ENCODE measurements around the gene CUEDC1.
"Not testable (repeated sequence)": the region's sequence is repeated elsewhere in the genome, so short reads cannot be mapped to it uniquely, and the experiment has no call there.

The CUEDC1 gene

GRCh38 chr17:57938061-57938502, 17.1 kb downstream of the CUEDC1 start:
- no peak for DNase-seq

GRCh38 chr17:57937492-57937891, 17.7 kb downstream of the CUEDC1 start:
- DNase-seq: no peak

GRCh38 chr17:57935833-57936807, 19.1 kb downstream of the CUEDC1 start:
- DNase-seq: no peak

- no peak for DNase-seq
Measured at GRCh38 chr17:57931488-57932137, 23.6 kb downstream of the CUEDC1 start.

GRCh38 chr17:57930239-57930638, 25.0 kb downstream of the CUEDC1 start:
- no peak for DNase-seq

GRCh38 chr17:57929386-57929785, 25.8 kb downstream of the CUEDC1 start:
- DNase-seq: no peak

- no peak for DNase-seq
Measured at GRCh38 chr17:57928928-57929327, 26.3 kb downstream of the CUEDC1 start.

- DNase-seq: no peak
Measured at GRCh38 chr17:57927048-57927723, 28.0 kb downstream of the CUEDC1 start.

- no peak for DNase-seq
Measured at GRCh38 chr17:57926723-57927047, 28.5 kb downstream of the CUEDC1 start.

GRCh38 chr17:57925361-57925990, 29.7 kb downstream of the CUEDC1 start:
- no peak for DNase-seq

- DNase-seq: no peak
Measured at GRCh38 chr17:57924677-57925076, 30.5 kb downstream of the CUEDC1 start.

- no peak for DNase-seq
Measured at GRCh38 chr17:57923182-57923872, 31.9 kb downstream of the CUEDC1 start.

- not testable (repeated sequence) for DNase-seq
Measured at GRCh38 chr17:57922745-57923144, 32.5 kb downstream of the CUEDC1 start.

- no peak for DNase-seq
Measured at GRCh38 chr17:57920916-57921703, 34.1 kb downstream of the CUEDC1 start.

GRCh38 chr17:57919918-57920317, 35.3 kb downstream of the CUEDC1 start:
- no peak for DNase-seq

- no peak for DNase-seq
Measured at GRCh38 chr17:57918017-57918895, 37.0 kb downstream of the CUEDC1 start.

- DNase-seq: peak; percentile 12
Measured at GRCh38 chr17:57916925-57917858, 38.0 kb downstream of the CUEDC1 start.

GRCh38 chr17:57915985-57916757, 39.0 kb downstream of the CUEDC1 start:
- no peak for DNase-seq

Measured in T-helper 9 cell (primary cell).